SK-N-SH treated with all-trans-retinoic acid at 6 μM for 48 hours (cell line): ENCODE data around the gene HIVEP3.

Source experiments
- ATAC-seq: fragments of 200-7000 bp; cut with Tn5 transposase; 3 replicates; pipeline ENCODE4 v1.9.1; 2020; ENCODE audit warnings: mild to moderate bottlenecking, moderate library complexity
- ARNTL ChIP-seq: fragments of 450-650 bp; formaldehyde crosslinking; IDR thresholded peaks from 2 replicates; pipeline ENCODE4 v1.5.0; 2020; ENCODE audit warnings: low read depth, mild to moderate bottlenecking, moderate library complexity, borderline replicate concordance
- BACH2 ChIP-seq: fragments of 250-450 bp; sonication (Bioruptor Pico); IDR thresholded peaks from 2 replicates; pipeline ENCODE4 v1.9.0; 2021; ENCODE audit warnings: mild to moderate bottlenecking, borderline replicate concordance
- CSDC2 ChIP-seq: fragments of 250-450 bp; sonication (Bioruptor Pico); IDR thresholded peaks from 2 replicates; pipeline ENCODE4 v1.5.0; 2020; ENCODE audit warnings: mild to moderate bottlenecking, moderate library complexity
- CSRNP3 ChIP-seq: fragments of 250-450 bp; sonication (Bioruptor Pico); IDR thresholded peaks from 2 replicates; pipeline ENCODE4 v1.5.1; 2021; ENCODE audit warnings: mild to moderate bottlenecking, moderate library complexity
- ESRRG ChIP-seq: fragments of 250-450 bp; sonication (Bioruptor Pico); IDR thresholded peaks from 2 replicates; pipeline ENCODE4 v1.6.1; 2021; ENCODE audit warnings: mild to moderate bottlenecking
- GLIS3 ChIP-seq: fragments of 250-450 bp; sonication (Bioruptor Pico); IDR thresholded peaks from 2 replicates; pipeline ENCODE4 v1.5.0; 2020; ENCODE audit warnings: mild to moderate bottlenecking, moderate library complexity
- ISL1 ChIP-seq: fragments of 250-450 bp; sonication (Bioruptor Pico); IDR thresholded peaks from 2 replicates; pipeline ENCODE4 v2.1.2; 2022; ENCODE audit warnings: mild to moderate bottlenecking, moderate library complexity
- OSR1 ChIP-seq: fragments of 250-450 bp; sonication (Bioruptor Pico); IDR thresholded peaks from 2 replicates; pipeline ENCODE4 v1.8.0; 2022; ENCODE audit warnings: moderate library complexity, mild to moderate bottlenecking, inconsistent platforms
- PATZ1 ChIP-seq: fragments of 250-450 bp; sonication (Bioruptor Pico); IDR thresholded peaks from 2 replicates; pipeline ENCODE4 v1.8.0; 2020; ENCODE audit warnings: mild to moderate bottlenecking, moderate library complexity, borderline replicate concordance
- PPARA ChIP-seq: fragments of 250-450 bp; sonication (Bioruptor Pico); IDR thresholded peaks from 2 replicates; pipeline ENCODE4 v1.5.0; 2020; ENCODE audit warnings: mild to moderate bottlenecking, borderline replicate concordance
- RARB ChIP-seq: fragments of 250-450 bp; sonication (Bioruptor Pico); IDR thresholded peaks from 2 replicates; pipeline ENCODE4 v1.8.0; 2021; ENCODE audit warnings: mild to moderate bottlenecking, moderate library complexity
- SNAI2 ChIP-seq: fragments of 250-450 bp; sonication (Bioruptor Pico); IDR thresholded peaks from 2 replicates; pipeline ENCODE4 v1.5.0; 2020; ENCODE audit warnings: mild to moderate bottlenecking, moderate library complexity
- TCF4 ChIP-seq: fragments of 250-450 bp; sonication (Bioruptor Pico); IDR thresholded peaks from 2 replicates; pipeline ENCODE4 v1.8.0; 2021; ENCODE audit warnings: mild to moderate bottlenecking, moderate library complexity, borderline replicate concordance
- ZFP3 ChIP-seq: fragments of 250-450 bp; sonication (Bioruptor Pico); IDR thresholded peaks from 2 replicates; pipeline ENCODE4 v1.5.0; 2020; ENCODE audit warnings: mild to moderate bottlenecking, moderate library complexity
- ZFP30 ChIP-seq: fragments of 450-650 bp; formaldehyde crosslinking; IDR thresholded peaks from 2 replicates; pipeline ENCODE4 v1.5.0; 2022; ENCODE audit warnings: mild to moderate bottlenecking, moderate library complexity
- ZNF70 ChIP-seq: fragments of 450-650 bp; formaldehyde crosslinking; IDR thresholded peaks from 2 replicates; pipeline ENCODE4 v1.5.0; 2020; ENCODE audit warnings: mild to moderate bottlenecking, moderate library complexity
- ZNF8 ChIP-seq: fragments of 450-650 bp; formaldehyde crosslinking; IDR thresholded peaks from 2 replicates; pipeline ENCODE4 v1.5.0; 2020; ENCODE audit warnings: mild to moderate bottlenecking, moderate library complexity
- TF ChIP-seq, protein P1 (sequence below): fragments of 250-450 bp; sonication (Bioruptor Pico); IDR thresholded peaks from 2 replicates; pipeline ENCODE4 v1.5.1; 2020; ENCODE audit warnings: low read depth, mild to moderate bottlenecking, moderate library complexity
- TF ChIP-seq, protein P2 (sequence below): fragments of 250-450 bp; sonication (Bioruptor Pico); IDR thresholded peaks from 2 replicates; pipeline ENCODE4 v1.5.0; 2020; ENCODE audit warnings: mild to moderate bottlenecking, moderate library complexity

Gene HIVEP3

DNA sequence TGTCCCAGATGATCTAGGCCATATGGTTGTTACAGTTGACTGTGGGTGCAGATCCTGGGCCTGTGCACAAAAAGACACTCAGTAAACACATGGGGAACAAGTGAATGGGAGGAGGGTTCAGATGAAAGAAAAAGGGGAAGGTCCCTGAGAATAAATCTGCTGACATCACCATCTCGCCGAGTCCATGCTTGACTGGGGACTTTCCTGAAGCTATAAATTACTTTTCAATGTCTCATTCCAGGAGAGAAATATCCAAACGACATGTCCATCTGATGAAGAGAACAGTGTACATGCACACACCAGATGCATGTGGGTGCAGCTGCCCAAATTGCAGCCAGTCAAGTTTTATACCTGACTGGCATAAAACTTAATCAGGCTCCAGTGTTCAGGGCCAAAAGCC is 109.0 kb downstream of the HIVEP3 start (continued):
- TF ChIP-seq, protein P1, sequence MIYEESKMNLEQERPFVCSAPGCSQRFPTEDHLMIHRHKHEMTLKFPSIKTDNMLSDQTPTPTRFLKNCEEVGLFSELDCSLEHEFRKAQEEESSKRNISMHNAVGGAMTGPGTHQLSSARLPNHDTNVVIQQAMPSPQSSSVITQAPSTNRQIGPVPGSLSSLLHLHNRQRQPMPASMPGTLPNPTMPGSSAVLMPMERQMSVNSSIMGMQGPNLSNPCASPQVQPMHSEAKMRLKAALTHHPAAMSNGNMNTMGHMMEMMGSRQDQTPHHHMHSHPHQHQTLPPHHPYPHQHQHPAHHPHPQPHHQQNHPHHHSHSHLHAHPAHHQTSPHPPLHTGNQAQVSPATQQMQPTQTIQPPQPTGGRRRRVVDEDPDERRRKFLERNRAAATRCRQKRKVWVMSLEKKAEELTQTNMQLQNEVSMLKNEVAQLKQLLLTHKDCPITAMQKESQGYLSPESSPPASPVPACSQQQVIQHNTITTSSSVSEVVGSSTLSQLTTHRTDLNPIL, result no peak
- TF ChIP-seq ISL1 (CRISPR knock-in tag), result no peak

DNA sequence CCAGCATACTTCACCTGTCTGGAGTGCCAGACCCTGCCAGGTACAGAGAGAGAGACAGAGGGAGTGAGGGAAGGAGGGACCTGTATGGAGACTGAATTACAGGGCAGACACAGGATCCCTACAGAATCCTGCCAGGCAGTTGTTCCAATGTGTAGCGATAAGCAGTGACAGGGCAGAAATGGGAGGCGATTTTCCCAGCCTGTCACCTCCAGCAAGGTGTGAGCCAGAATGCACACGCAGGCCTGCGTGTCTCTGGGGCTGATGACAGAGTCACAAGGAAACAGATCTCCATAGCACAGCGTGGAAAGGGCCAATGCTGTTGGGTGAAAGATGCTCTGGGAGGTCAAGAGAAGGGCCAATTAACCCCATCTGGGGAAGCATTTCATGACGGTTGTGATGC is 111.3 kb downstream of the HIVEP3 start:
- TF ChIP-seq ZNF8 (CRISPR knock-in tag) (no peak), PPARA (CRISPR knock-in tag) (no peak), RARB (no peak)
- TF ChIP-seq, protein P2, sequence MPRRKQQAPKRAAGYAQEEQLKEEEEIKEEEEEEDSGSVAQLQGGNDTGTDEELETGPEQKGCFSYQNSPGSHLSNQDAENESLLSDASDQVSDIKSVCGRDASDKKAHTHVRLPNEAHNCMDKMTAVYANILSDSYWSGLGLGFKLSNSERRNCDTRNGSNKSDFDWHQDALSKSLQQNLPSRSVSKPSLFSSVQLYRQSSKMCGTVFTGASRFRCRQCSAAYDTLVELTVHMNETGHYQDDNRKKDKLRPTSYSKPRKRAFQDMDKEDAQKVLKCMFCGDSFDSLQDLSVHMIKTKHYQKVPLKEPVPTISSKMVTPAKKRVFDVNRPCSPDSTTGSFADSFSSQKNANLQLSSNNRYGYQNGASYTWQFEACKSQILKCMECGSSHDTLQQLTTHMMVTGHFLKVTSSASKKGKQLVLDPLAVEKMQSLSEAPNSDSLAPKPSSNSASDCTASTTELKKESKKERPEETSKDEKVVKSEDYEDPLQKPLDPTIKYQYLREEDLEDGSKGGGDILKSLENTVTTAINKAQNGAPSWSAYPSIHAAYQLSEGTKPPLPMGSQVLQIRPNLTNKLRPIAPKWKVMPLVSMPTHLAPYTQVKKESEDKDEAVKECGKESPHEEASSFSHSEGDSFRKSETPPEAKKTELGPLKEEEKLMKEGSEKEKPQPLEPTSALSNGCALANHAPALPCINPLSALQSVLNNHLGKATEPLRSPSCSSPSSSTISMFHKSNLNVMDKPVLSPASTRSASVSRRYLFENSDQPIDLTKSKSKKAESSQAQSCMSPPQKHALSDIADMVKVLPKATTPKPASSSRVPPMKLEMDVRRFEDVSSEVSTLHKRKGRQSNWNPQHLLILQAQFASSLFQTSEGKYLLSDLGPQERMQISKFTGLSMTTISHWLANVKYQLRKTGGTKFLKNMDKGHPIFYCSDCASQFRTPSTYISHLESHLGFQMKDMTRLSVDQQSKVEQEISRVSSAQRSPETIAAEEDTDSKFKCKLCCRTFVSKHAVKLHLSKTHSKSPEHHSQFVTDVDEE, result no peak
- no peak for ATAC-seq

GRCh38 chr1:41806472-41807155 is 112.1 kb downstream of the HIVEP3 start:
- ATAC-seq, result no peak
- TF ChIP-seq RARB (no peak), PPARA (CRISPR knock-in tag) (no peak), TCF4 (CRISPR knock-in tag) (no peak), OSR1 (CRISPR knock-in tag) (no peak), BACH2 (CRISPR knock-in tag) (no peak), ZNF70 (no peak), GLIS3 (CRISPR knock-in tag) (no peak), ZNF8 (CRISPR knock-in tag) (no peak)
- TF ChIP-seq, all 23 proteins: peak for 0

- no peak for ATAC-seq
- no peak for TF ChIP-seq ZFP3 (CRISPR knock-in tag)
- TF ChIP-seq SNAI2 (CRISPR knock-in tag), result no peak
- no peak for TF ChIP-seq ISL1 (CRISPR knock-in tag)
- TF ChIP-seq OSR1 (CRISPR knock-in tag), result no peak
- no peak for TF ChIP-seq ESRRG (CRISPR knock-in tag)
- no peak for TF ChIP-seq BACH2 (CRISPR knock-in tag)
- TF ChIP-seq ZNF8 (CRISPR knock-in tag), result no peak
- TF ChIP-seq ZFP30 (CRISPR knock-in tag), result no peak
- TF ChIP-seq CSRNP3, result no peak
- TF ChIP-seq, protein P2, result no peak
These were observed 112.8 kb downstream of the HIVEP3 start for GRCh38 chr1:41805771-41806471.

- TF ChIP-seq CSDC2 (no peak), PATZ1 (CRISPR knock-in tag) (no peak), RARB (no peak), ARNTL (CRISPR knock-in tag) (no peak), ESRRG (CRISPR knock-in tag) (no peak)
- TF ChIP-seq, protein P1, result no peak
- ATAC-seq, result no peak
These were observed 114.5 kb downstream of the HIVEP3 start for GRCh38 chr1:41804176-41804575.
